ENCODE measurements around the gene RMP24.
"Not testable (repeated sequence)": the region's sequence is repeated elsewhere in the genome, so short reads cannot be mapped to it uniquely, and the experiment has no call there.

The RMP24 gene

GRCh38 chr18:35972197-35973000 lies at the start of gene RMP24:
Gene RMP24, plus strand, starts transcription at chr18:35972679.
- DNase-seq (ENCODE audit: low spot score): peak; percentile 94

- DNase-seq (ENCODE audit: low spot score): no peak
Measured at GRCh38 chr18:35923939-35924684, 48.4 kb upstream of the RMP24 start.

GRCh38 chr18:35926884-35927283 lies 45.6 kb upstream of the RMP24 start:
- no peak for DNase-seq (ENCODE audit: low spot score)

GRCh38 chr18:35927430-35927829 lies 45.0 kb upstream of the RMP24 start:
- DNase-seq (ENCODE audit: low spot score): no peak

- DNase-seq (ENCODE audit: low spot score): no peak
Measured at GRCh38 chr18:35933982-35934381, 38.5 kb upstream of the RMP24 start.

- DNase-seq (ENCODE audit: low spot score): no peak
Measured at GRCh38 chr18:35934891-35935290, 37.6 kb upstream of the RMP24 start.

- DNase-seq (ENCODE audit: low spot score): no peak
Measured at GRCh38 chr18:35935805-35936204, 36.7 kb upstream of the RMP24 start.

GRCh38 chr18:35936951-35937350 lies 35.5 kb upstream of the RMP24 start:
- no peak for DNase-seq (ENCODE audit: low spot score)

GRCh38 chr18:35938158-35938557 lies 34.3 kb upstream of the RMP24 start:
- DNase-seq (ENCODE audit: low spot score): no peak

GRCh38 chr18:35938562-35938961 lies 33.9 kb upstream of the RMP24 start:
- no peak for DNase-seq (ENCODE audit: low spot score)

- peak; percentile 26 for DNase-seq (ENCODE audit: low spot score)
Measured at GRCh38 chr18:35939138-35939537, 33.3 kb upstream of the RMP24 start.

GRCh38 chr18:35941299-35941698 lies 31.2 kb upstream of the RMP24 start:
- DNase-seq (ENCODE audit: low spot score): no peak

GRCh38 chr18:35942133-35942532 lies 30.3 kb upstream of the RMP24 start:
- DNase-seq (ENCODE audit: low spot score): no peak

- DNase-seq (ENCODE audit: low spot score): no peak
Measured at GRCh38 chr18:35942661-35943060, 29.8 kb upstream of the RMP24 start.

GRCh38 chr18:35948080-35948479 lies 24.4 kb upstream of the RMP24 start:
- no peak for DNase-seq (ENCODE audit: low spot score)

GRCh38 chr18:35949090-35949489 lies 23.4 kb upstream of the RMP24 start:
- DNase-seq (ENCODE audit: low spot score): no peak

GRCh38 chr18:35949903-35950627 lies 22.4 kb upstream of the RMP24 start:
- peak; percentile 62 for DNase-seq (ENCODE audit: low spot score)

GRCh38 chr18:35950628-35950982 lies 21.9 kb upstream of the RMP24 start:
- no peak for DNase-seq (ENCODE audit: low spot score)

GRCh38 chr18:35953688-35954087 lies 18.8 kb upstream of the RMP24 start:
- no peak for DNase-seq (ENCODE audit: low spot score)

GRCh38 chr18:35956226-35956625 lies 16.3 kb upstream of the RMP24 start:
- no peak for DNase-seq (ENCODE audit: low spot score)

- no peak for DNase-seq (ENCODE audit: low spot score)
Measured at GRCh38 chr18:35962320-35962719, 10.2 kb upstream of the RMP24 start.

- DNase-seq (ENCODE audit: low spot score): no peak
Measured at GRCh38 chr18:35964319-35964718, 8.2 kb upstream of the RMP24 start.

GRCh38 chr18:35967866-35968265 lies 4.6 kb upstream of the RMP24 start:
- not testable (repeated sequence) for DNase-seq (ENCODE audit: low spot score)
